ENCODE measurements around the gene TTI1.

TTI1 gene

GRCh38 chr20:37956107-37956585 is 77.1 kb downstream of the TTI1 start:
- no peak for DNase-seq (ENCODE audit: low read depth in 2 of 2)

GRCh38 chr20:37955511-37955910 is 77.7 kb downstream of the TTI1 start:
- no peak overlapping the region for H3K4me3 ChIP-seq (replicated peaks in 1 of 2; ENCODE audit: low read depth in 2 of 2, low read length in 2 of 2)
- no peak for DNase-seq (ENCODE audit: low read depth in 2 of 2)
- TF ChIP-seq CTCF (IDR thresholded peaks at IDR 0.05; ENCODE audit: low read depth, low read length), result no peak

More at GRCh38 chr20:37956107-37956585, 77.1 kb downstream of the TTI1 start:
- H3K4me3 ChIP-seq (replicated peaks in 1 of 2; ENCODE audit: low read depth in 2 of 2, low read length in 2 of 2), result no peak overlapping the region
- no peak for TF ChIP-seq CTCF (IDR thresholded peaks at IDR 0.05; ENCODE audit: low read depth, low read length)

- DNase-seq (ENCODE audit: low read depth in 2 of 2), result no peak
These were observed 78.6 kb downstream of the TTI1 start for GRCh38 chr20:37954626-37955025.

GRCh38 chr20:37954190-37954589 is 79.1 kb downstream of the TTI1 start:
- no peak for TF ChIP-seq CTCF (IDR thresholded peaks at IDR 0.05; ENCODE audit: low read depth, low read length)
- H3K4me3 ChIP-seq (replicated peaks in 1 of 2; ENCODE audit: low read depth in 2 of 2, low read length in 2 of 2), result no peak overlapping the region
- no peak for DNase-seq (ENCODE audit: low read depth in 2 of 2)

More at GRCh38 chr20:37954626-37955025, 78.6 kb downstream of the TTI1 start:
- H3K4me3 ChIP-seq (replicated peaks in 1 of 2; ENCODE audit: low read depth in 2 of 2, low read length in 2 of 2), result no peak overlapping the region
- TF ChIP-seq CTCF (IDR thresholded peaks at IDR 0.05; ENCODE audit: low read depth, low read length), result no peak

GRCh38 chr20:37948956-37949355 is 84.3 kb downstream of the TTI1 start:
- DNase-seq (ENCODE audit: low read depth in 2 of 2), result no peak
- TF ChIP-seq CTCF (IDR thresholded peaks at IDR 0.05; ENCODE audit: low read depth, low read length), result no peak

GRCh38 chr20:37947943-37948342 is 85.3 kb downstream of the TTI1 start:
- no peak for DNase-seq (ENCODE audit: low read depth in 2 of 2)
- no peak for TF ChIP-seq CTCF (IDR thresholded peaks at IDR 0.05; ENCODE audit: low read depth, low read length)
- H3K4me3 ChIP-seq (replicated peaks in 1 of 2; ENCODE audit: low read depth in 2 of 2, low read length in 2 of 2), result no peak overlapping the region

More at GRCh38 chr20:37948956-37949355, 84.3 kb downstream of the TTI1 start:
- H3K4me3 ChIP-seq (replicated peaks in 1 of 2; ENCODE audit: low read depth in 2 of 2, low read length in 2 of 2), result no peak overlapping the region

GRCh38 chr20:37946946-37947345 is 86.3 kb downstream of the TTI1 start:
- H3K4me3 ChIP-seq (replicated peaks in 1 of 2; ENCODE audit: low read depth in 2 of 2, low read length in 2 of 2), result no peak overlapping the region
- no peak for DNase-seq (ENCODE audit: low read depth in 2 of 2)
- TF ChIP-seq CTCF (IDR thresholded peaks at IDR 0.05; ENCODE audit: low read depth, low read length), result no peak

Measured in cardiac fibroblast (primary cell).